GM18508 (cell line): ENCODE data around the gene CFAP74.
"Not testable (repeated sequence)": the region's sequence is repeated elsewhere in the genome, so short reads cannot be mapped to it uniquely, and the experiment has no call there.

Experiments used
- ATAC-seq: cut with Tn5 transposase; IDR thresholded peaks from one replicate; pipeline ENCODE4 v1.9.1; 2021; ENCODE audit warnings: moderate number of reproducible peaks; ENCODE audit not compliant: insufficient read depth, unreplicated experiment

Gene CFAP74

DNA sequence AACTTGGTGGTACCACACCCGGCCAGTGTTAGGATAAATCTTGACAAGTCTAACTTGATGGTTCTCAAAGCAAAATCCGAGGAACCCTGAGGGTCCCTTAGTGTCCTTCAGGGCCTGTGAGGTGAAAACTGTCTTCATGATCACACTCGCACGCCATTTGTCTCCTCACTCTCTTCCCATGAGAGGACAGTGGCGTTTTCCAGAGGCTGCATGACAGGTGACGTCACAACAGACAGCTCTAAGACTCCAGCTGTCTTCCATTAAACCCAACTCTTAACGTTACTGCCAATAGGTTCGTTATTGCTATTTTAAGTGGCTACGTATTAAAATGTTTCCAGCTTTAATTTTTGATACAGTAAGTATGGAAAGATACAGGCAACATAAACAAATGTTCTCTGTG is 13.8 kb downstream of the CFAP74 start:
- no peak for ATAC-seq

- ATAC-seq = no peak
Measured at GRCh38 chr1:1989102-1989542, 14.5 kb downstream of the CFAP74 start.

- ATAC-seq = no peak
Measured at GRCh38 chr1:1988061-1988945, 15.3 kb downstream of the CFAP74 start.

GRCh38 chr1:1987142-1987510 is 16.5 kb downstream of the CFAP74 start:
- ATAC-seq = no peak

DNA sequence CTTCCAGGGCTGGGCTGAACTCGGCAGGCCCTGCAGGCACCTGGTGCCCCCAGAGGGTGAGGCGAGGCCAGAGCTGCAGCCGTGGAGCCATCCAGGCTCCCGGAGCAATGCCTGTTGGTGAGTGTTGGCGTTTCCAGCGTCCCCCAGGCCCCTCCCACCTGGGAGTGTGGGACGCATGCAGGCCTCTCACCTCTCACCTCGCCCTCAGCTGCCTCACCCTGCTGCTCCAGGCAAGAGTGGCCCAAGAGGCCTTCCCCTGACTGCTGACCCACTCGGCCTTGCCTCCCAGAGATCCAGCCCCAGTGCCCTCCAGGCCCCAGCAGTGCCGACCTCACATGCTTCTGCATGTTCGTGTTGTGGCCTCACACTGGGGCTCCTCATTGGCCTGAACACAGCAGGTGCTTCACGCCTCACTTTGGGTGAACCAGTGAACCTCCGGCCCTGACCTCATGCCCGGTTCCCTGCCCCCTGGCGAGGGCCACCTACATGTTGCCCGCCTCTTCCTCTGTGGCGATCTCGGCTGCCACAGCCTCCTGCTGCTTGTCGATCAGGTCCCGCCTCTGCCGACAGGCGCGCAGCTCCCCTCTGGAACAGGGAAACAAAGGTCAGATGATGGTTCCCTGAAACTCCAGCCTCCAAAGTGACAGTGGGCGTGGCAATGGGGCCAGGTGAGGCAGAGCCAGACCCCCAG is 17.0 kb downstream of the CFAP74 start:
- no peak for ATAC-seq

GRCh38 chr1:1985375-1986050 is 18.1 kb downstream of the CFAP74 start:
- ATAC-seq = no peak

DNA sequence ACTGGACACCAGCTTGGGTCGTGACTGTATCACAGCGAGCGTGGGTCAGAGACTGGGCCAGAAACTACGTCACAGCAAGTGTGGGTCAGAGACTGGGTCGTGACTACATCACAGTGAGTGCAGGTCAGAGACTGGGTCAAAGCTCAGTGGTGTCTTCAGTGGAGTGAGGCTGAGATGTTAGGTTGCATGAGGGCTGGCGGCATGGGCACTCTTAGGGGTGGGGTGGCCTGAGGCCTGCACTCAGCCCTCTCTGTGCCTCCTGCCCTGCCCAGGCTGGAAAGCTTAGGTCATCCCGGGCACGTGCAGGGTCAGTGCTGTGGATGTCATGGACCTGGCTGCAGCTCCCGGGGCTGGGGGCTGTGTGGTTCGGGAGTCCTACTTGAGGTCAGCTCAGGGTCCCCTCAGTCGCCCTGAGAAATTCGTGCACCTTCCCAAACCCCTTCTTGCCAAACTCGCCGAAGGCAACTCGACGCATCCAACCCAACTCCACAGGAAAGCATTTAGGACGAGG is 19.0 kb downstream of the CFAP74 start:
- no peak for ATAC-seq

DNA sequence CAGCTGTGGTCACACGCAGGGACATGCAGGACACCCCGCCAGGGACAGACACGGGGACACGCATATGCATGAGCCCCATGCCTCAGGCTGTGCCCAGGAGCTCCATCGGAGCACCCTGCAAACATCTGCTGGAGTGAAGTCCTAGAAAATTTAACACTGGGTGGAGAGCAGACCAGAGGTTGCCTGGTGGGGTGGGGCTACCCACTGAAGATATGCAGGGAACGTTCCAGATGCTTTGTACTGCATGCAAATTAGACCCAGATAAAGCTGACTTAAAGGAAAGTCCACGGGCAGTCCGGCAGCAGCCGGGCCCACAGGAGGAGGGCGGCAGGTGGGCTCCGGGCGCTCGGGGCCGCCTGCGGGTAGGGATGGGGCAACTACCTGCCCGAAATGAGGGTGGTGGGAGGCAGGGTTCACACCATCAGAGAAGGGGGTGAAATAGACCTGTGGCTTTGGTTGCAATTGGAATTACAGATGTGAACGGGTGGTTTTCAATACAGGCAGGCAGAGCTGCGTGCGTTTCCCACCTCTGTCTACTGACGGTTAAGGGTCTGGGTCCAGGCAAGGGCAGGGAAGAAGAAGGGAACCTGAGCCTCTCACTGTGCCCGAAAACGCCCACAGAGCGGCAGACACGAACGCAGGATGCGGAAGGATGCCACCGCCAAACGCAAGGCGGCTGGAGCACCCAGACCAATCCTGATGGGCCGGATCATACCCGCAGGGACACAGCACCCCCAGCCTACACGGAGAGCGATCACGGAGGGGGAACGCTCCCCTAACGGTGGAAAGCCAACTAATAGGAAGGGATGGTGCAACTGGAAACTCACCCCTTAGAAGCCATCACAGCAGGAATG is 21.0 kb downstream of the CFAP74 start:
- ATAC-seq = no peak

DNA sequence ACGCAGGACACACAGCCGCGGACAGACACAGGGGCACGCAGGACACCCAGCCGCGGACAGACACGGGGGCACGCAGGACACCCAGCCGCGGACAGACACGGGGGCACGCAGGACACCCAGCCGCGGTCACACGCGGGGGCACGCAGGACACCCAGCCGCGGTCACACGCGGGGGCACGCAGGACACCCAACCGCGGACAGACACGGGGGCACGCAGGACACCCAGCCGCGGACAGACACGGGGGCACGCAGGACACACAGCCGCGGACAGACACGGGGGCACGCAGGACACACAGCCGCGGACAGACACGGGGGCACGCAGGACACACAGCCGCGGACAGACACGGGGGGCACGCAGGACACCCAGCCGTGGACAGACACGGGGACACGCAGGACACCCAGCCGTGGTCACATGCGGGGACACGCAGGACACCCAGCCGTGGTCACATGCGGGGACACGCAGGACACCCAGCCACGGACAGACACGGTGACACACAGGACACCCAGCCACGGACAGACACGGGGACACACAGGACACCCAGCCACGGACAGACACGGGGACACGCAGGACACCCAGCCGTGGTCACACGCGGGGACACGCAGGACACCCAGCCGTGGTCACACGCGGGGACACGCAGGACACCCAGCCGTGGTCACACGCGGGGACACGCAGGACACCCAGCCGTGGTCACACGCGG is 21.8 kb downstream of the CFAP74 start:
- ATAC-seq = not testable (repeated sequence)

DNA sequence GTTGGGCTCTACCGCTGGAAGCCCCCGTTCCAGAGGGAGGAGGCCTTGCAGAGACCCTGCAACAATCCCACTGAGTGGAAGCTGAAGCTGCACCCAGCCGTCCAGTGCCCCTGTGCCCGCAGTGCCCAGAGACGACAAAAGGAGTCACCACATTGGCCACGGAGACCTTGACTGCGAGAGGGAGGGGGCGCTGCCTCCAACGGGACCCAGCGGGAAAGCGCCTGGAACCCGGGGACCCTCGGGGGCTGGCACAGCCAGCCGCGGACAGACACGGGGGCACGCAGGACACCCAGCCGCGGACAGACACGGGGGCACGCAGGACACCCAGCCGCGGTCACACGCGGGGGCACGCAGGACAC is 22.5 kb downstream of the CFAP74 start:
- no peak for ATAC-seq

DNA sequence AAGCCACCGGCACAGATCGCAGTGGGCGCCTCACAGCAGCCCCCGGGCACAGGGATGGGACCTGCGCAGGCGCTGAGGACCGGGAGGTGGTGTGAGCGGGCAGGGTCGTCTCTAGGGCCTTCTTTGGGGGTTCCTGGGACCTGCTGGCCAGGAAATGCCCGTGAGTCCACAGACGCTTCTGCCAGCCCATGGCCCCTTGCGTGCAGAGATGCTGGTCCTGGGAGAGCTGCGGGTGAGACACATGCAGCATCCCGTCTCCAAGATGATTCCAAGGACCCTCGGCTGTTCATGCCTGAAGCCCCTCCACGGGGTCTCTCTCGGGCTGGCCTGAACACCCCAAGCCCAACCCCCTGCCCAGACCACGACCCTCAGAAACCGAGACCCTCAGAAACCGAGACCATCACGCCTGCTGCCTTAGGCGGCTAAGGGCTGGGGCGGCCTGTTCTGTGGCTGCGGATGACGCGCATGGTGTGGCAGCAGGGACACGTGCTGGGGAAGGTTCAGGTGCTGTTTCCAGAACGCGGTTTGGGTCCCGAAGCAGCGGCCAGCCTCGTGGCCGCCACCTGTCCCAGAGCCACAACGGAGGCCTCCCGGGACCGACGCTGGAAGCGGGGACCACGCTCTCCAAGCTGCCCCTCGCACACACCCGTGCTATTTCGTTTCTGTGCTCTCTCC is 23.0 kb downstream of the CFAP74 start:
- no peak for ATAC-seq

DNA sequence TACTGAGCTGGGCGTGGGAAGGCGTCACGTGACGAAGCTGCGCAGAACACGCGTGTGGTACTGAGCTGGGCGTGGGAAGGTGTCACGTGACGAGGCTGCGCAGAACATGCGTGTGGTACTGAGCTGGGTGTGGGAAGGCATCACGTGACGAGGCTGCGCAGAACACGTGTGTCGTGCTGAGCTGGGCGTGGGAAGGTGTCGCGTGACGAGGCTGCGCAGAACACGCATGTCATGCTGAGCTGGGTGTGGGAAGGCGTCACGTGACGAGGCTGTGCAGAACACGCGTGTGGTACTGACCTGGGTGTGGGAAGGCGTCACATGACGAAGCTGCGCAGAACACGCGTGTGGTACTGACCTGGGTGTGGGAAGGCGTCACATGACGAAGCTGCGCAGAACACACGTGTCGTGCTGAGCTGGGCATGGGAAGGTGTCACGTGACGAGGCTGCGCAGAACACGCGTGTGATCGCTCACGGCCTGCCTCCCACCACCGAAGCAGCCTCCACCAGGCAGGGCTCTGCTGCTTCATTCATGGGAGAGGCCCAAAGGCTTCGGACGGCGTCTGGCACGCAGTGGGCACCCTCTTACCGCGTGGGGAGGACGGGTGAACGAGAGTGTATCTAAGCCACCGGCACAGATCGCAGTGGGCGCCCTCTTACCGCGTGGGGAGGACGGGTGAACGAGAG is 24.0 kb downstream of the CFAP74 start:
- ATAC-seq = no peak

DNA sequence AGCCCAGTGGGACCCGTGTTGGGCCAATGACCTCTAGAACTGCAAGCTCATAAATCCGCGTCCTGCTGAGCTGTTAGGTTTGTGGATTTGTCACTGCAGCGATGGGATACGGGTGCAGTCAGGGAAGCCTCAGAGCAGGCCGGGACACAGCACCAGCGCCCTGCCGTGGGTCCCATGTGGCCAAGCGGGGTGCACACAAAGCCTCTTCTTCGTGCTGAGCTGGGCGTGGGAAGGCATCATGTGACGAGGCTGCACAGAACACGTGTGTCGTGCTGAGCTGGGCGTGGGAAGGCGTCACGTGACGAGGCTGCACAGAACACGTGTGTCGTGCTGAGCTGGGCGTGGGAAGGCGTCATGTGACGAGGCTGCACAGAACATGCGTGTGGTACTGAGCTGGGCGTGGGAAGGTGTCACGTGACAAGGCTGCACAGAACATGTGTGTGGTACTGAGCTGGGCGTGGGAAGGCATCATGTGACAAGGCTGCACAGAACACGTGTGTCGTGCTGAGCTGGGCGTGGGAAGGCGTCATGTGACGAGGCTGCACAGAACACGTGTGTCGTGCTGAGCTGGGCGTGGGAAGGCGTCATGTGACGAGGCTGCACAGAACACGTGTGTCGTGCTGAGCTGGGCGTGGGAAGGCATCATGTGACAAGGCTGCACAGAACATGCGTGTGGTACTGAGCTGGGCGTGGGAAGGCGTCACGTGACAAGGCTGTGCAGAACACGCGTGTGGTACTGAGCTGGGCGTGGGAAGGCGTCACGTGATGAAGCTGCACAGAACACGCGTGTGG is 24.7 kb downstream of the CFAP74 start:
- ATAC-seq = not testable (repeated sequence)

- ATAC-seq = no peak
Measured at GRCh38 chr1:1978108-1978507, 25.5 kb downstream of the CFAP74 start.

GRCh38 chr1:1976031-1976430 is 27.6 kb downstream of the CFAP74 start:
- ATAC-seq = no peak

DNA sequence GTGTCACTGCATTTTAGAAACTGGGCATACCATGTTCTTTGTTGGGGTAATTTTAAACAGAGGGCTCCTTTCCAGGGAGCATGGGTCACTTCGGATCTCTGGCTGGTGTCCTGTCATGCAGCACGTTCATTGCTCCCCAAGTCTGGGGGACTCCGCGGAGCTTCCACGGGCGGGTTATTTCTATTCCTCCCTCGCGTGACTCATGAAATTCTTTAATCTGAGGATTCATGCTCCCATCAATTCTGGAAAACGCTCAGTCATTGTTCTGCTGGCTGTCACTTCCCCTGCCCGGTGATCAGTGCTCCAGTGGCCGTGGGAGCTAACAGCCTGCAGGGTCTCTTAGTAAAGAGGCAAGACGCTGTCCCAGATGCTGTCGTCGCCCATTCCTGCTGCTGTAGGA is 28.1 kb downstream of the CFAP74 start:
- ATAC-seq = no peak

DNA sequence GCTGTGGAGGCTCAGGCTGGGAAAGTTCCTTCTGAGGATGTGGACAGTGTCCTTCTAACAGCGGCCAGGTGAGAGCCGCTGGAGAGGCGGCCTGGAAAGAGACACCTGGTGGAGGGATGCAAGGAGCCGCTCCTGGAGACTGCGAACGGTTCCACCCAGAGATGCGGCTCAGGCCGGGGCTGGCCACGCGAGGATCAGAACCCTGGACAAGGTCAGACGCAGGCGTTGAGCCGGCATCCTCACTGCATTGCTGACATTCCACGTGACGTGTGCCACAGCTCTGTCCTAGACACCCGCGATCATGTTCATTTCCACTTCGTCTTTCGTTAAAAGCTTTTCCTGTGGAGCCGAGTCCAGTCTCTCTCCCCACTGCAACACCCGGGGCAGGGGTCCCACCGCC is 28.8 kb downstream of the CFAP74 start:
- no peak for ATAC-seq
